HFFc6 (cell line): ENCODE data around the gene YJEFN3. TPM values are rescaled to one million over a fixed set of nuclear protein-coding genes. Genes with fewer than 3 reads are reported as not detected.

Source experiments
- DNase-seq: peaks from one replicate; pipeline ENCODE4 v3.0.0-alpha.2; 2018
- H3K27ac Mint-ChIP-seq: 2 replicates; pipeline ENCODE4 v1.8.0; 2020; ENCODE audit warnings: mild to moderate bottlenecking, mixed read lengths
- H3K27me3 Mint-ChIP-seq: 2 replicates; pipeline ENCODE4 v1.8.0; 2021; ENCODE audit warnings: mild to moderate bottlenecking, moderate library complexity, mixed read lengths; ENCODE audit not compliant: insufficient read depth
- H3K36me3 Mint-ChIP-seq: 2 replicates; pipeline ENCODE4 v1.8.0; 2021; ENCODE audit warnings: low read depth, mixed read lengths
- H3K4me1 Mint-ChIP-seq: 2 replicates; pipeline ENCODE4 v1.8.0; 2020; ENCODE audit warnings: low read depth, mixed read lengths
- H3K4me3 Mint-ChIP-seq: 2 replicates; pipeline ENCODE4 v1.8.0; 2020; ENCODE audit warnings: mild to moderate bottlenecking, moderate library complexity, mixed read lengths
- H3K9me3 Mint-ChIP-seq: 2 replicates; pipeline ENCODE4 v1.8.0; 2020; ENCODE audit warnings: mild to moderate bottlenecking, mixed read lengths
- CTCF ChIP-seq: fragments of 200-600 bp; sonication (generic); IDR thresholded peaks from 2 replicates; pipeline ENCODE4 v1.5.0; 2021; ENCODE audit warnings: antibody characterized with exemption, mild to moderate bottlenecking
- total RNA-seq, 6 experiments: library from RNA; stranded (reverse); fragmentation: NEBNext Ultra II Directional; extraction: Animal tissue kit (Norgen Biotek cat#: 25700); gene quantifications; 2 replicates in 1 of 6; 3 replicates in 5 of 6; pipeline ENCODE4 v1.2.3, GENCODE V29; 2021

Gene YJEFN3
- total RNA-seq, 6 experiments from 2014 or later: 1.4 to 2.5 (median 2.0) TPM

DNA sequence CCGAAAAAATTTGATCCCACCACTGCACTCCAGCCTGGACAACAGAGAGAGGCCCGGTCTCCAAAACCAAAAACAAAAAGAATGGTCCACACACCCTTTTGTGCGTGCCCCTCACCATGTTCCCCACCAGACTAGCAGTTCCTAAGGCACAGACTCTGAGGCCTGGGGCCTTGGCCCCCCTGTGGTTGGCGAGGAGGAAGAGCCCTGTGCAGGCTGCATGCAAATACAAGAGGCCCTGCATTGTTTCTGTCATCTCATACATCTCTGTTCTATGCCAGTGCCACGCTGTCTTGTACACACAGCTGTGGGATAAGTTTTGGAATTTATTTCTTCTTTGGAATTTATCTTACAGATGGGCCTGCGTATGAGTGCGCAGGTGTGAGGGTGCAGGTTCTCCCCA, 4.7 kb upstream of the YJEFN3 start:
- Mint-ChIP-seq H3K4me3 (no peak overlapping the region), H3K27ac (no peak overlapping the region), H3K9me3 (no peaks in the 10 kb centered on the region), H3K4me1 (no peaks in the 10 kb centered on the region), H3K36me3 (peaks cover 5% of the 10 kb centered on the region), H3K27me3 (no peaks in the 10 kb centered on the region)
- no peak for DNase-seq
- no peak for TF ChIP-seq CTCF

GRCh38 chr19:19525611-19526380, 2.9 kb upstream of the YJEFN3 start:
- TF ChIP-seq CTCF: 0 out of 2 replicates have a peak, but pooled peaks have one; percentile 14
- Mint-ChIP-seq H3K36me3 (peaks cover 3% of the 10 kb centered on the region), H3K27ac (no peak overlapping the region), H3K27me3 (no peaks in the 10 kb centered on the region; the same call in 1 of the 2 replicates), H3K9me3 (no peaks in the 10 kb centered on the region), H3K4me3 (no peak overlapping the region), H3K4me1 (peaks cover 13% of the 10 kb centered on the region)
- DNase-seq: no peak

DNA sequence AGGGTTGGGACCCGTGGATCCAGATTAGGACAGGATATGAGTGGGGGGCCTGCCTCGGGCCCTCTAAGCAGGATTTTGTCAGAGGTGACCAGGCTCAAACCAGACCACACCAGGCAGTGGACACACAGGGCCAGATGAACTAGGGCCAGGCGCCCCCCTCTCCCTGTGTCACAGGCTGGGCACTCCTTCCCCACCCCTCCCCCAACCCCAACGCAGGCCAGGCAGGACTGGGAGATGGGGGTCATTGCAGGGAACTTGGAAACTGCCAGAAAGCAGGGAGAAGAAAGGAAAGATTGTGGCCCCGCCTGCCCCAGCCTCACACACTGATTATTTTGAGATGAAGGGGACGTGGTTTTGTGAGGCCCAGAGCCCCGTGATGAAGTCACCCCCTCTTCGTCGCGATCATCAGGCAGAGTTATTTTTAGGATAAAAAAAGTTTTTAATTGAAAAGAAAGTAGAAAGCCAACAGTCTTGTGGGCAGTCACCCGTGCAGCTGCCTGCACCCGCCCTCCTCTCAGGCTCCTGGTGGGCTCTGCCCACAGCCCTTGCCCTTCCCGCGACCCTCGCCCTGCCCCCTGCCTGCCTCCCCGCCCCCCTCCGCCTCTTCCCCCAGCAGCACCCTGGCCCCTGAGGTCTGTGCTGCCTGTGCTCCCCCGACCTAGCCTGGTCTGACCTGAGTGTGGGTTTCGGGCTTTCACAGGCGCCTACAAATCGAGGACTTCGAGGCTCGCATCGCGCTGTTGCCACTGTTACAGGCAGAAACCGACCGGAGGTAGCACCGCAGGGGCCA, 1.9 kb upstream of the YJEFN3 start:
- DNase-seq: no peak
- no peak for TF ChIP-seq CTCF
- Mint-ChIP-seq H3K27me3 (no peaks in the 10 kb centered on the region; the same call in 1 of the 2 replicates), H3K9me3 (no peaks in the 10 kb centered on the region), H3K4me1 (peaks cover 18% of the 10 kb centered on the region), H3K4me3 (no peak overlapping the region), H3K27ac (no peak overlapping the region), H3K36me3 (no peaks in the 10 kb centered on the region)

DNA sequence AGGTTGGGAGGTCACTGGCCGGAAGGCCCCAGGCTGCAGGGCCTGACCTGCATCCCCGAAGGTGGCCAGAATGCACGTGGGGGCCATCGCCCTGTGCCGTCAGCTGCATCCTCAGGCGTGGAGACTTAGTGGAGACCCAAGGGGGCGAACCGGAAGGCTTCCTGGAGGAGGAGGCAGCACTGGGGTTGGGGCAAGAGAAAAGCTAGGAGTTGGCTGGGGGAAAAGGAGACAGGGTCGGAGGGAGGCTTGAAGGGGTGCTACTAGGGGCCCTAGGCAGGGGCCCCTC, 1.4 kb upstream of the YJEFN3 start:
- Mint-ChIP-seq H3K9me3 (no peaks in the 10 kb centered on the region), H3K27ac (no peak overlapping the region), H3K36me3 (no peaks in the 10 kb centered on the region), H3K4me3 (no peak overlapping the region), H3K27me3 (peaks cover 2% of the 10 kb centered on the region), H3K4me1 (peaks cover 23% of the 10 kb centered on the region)
- TF ChIP-seq CTCF: no peak
- no peak for DNase-seq

DNA sequence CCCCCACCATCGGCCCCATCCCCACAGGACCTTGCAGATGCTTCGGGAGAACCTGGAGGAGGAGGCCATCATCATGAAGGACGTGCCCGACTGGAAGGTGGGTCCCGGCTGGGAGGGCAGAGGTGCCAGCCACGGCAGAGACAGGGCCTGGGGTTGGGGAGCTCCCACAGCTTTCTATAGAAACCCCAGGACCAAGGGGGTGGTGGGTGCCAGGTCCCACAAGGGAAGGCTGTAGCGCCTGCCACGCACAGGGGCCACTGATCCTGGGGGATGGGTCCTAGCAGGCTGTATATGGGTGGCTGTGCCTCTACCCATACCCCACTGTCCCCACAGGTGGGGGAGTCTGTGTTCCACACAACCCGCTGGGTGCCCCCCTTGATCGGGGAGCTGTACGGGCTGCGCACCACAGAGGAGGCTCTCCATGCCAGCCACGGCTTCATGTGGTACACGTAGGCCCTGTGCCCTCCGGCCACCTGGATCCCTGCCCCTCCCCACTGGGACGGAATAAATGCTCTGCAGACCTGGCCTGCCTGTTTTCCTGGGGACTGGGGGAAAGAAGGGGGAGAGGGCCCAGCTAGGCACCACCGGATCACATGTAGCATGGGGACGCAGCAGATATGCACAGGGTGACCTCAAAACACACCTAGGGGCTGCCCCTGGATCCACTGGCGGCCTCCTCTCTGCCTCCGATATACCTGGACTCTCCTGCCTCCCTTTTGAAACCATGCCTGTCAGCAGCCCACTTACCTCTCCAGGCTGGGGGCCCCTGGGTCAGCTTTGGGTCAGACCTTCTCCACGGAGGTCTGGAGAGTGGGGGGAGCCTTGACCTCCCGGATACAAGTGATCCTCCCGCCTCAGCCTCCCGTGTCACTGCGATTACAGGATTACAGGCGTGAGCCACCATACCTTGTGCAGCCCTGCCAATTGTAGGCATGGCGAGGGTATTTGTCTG, 761 bp upstream of the YJEFN3 start:
- H3K9me3 Mint-ChIP-seq: no peaks in the 10 kb centered on the region
- peaks cover 2% of the 10 kb centered on the region for H3K27me3 Mint-ChIP-seq
- TF ChIP-seq CTCF: no peak
- DNase-seq: no peak
- peaks cover 23% of the 10 kb centered on the region for H3K4me1 Mint-ChIP-seq
- H3K27ac Mint-ChIP-seq: no peak overlapping the region
- H3K4me3 Mint-ChIP-seq: no peak overlapping the region
- no peaks in the 10 kb centered on the region for H3K36me3 Mint-ChIP-seq
